CD14-positive monocyte (primary cell): ENCODE measurements around the gene PXMP4. TPM values are rescaled to one million over a fixed set of nuclear protein-coding genes. Genes with fewer than 3 reads are reported as not detected.

Source experiments
- DNase-seq, 3 donors: peaks; one replicate each; pipeline ENCODE4 v3.0.0-alpha.2; 2011 to 2022
- H2AFZ ChIP-seq: 2 replicates; pipeline ENCODE4 v1.6.0; 2012; ENCODE audit warnings: mild to moderate bottlenecking, low read depth, low read length, inconsistent platforms; ENCODE audit not compliant: insufficient read depth, poor library complexity, severe bottlenecking
- H3K27ac ChIP-seq, 2 donors: 1 replicate in 1 of 2; 2 replicates in 1 of 2; pipeline ENCODE4 v1.5.1; 2012 to 2013; ENCODE audit warnings: low read length in 2 of 2, control low read depth in 1 of 2, inconsistent platforms in 1 of 2, low read depth in 1 of 2, mild to moderate bottlenecking in 1 of 2
- H3K27me3 ChIP-seq, 2 donors: one replicate each; pipeline versions ENCODE4 v1.6.0 to v1.6.1; 2011 to 2013; ENCODE audit warnings: low read length in 2 of 2; ENCODE audit not compliant: control insufficient read depth in 2 of 2, insufficient read depth in 2 of 2
- H3K36me3 ChIP-seq, 2 donors: replicated peaks in 1 of 2; 1 replicate in 1 of 2; 2 replicates in 1 of 2; pipeline versions ENCODE4 v1.5.1 to v1.6.1; 2012 to 2013; ENCODE audit warnings: low read length in 2 of 2, control low read depth in 1 of 2, inconsistent platforms in 1 of 2, mild to moderate bottlenecking in 1 of 2; ENCODE audit not compliant: insufficient read depth in 2 of 2, control insufficient read depth in 1 of 2
- H3K4me1 ChIP-seq, 2 donors: 1 replicate in 1 of 2; 2 replicates in 1 of 2; pipeline versions ENCODE4 v1.5.1 to v1.6.1; 2012 to 2013; ENCODE audit warnings: low read length in 2 of 2, control low read depth in 1 of 2, inconsistent platforms in 1 of 2, mild to moderate bottlenecking in 1 of 2, moderate library complexity in 1 of 2; ENCODE audit not compliant: insufficient read depth in 2 of 2, control insufficient read depth in 1 of 2
- H3K4me2 ChIP-seq: replicated peaks from 2 replicates; pipeline ENCODE3; 2012; ENCODE audit warnings: low read length, moderate library complexity, mild to moderate bottlenecking; ENCODE audit not compliant: poor library complexity, severe bottlenecking; ENCODE audit errors: extremely low read depth
- H3K4me3 ChIP-seq, 3 experiments: fragments of 200-600 bp in 1 of 3; sonication (generic) in 1 of 3; replicated peaks in 1 of 3; 1 replicate in 2 of 3; 2 replicates in 1 of 3; pipeline ENCODE4 v1.5.1; 2011 to 2013; ENCODE audit warnings: low read length in 3 of 3, mild to moderate bottlenecking in 3 of 3, control low read depth in 2 of 3, low read depth in 2 of 3, inconsistent platforms in 1 of 3, moderate library complexity in 1 of 3
- H3K79me2 ChIP-seq: 2 replicates; pipeline ENCODE4 v1.6.0; 2012; ENCODE audit warnings: mild to moderate bottlenecking, control low read depth, inconsistent platforms, low read length, moderate library complexity; ENCODE audit not compliant: insufficient read depth
- H3K9ac ChIP-seq: 2 replicates; pipeline ENCODE4 v1.6.0; 2017; ENCODE audit warnings: low read length, mild to moderate bottlenecking; ENCODE audit not compliant: insufficient read depth, poor library complexity, severe bottlenecking
- H3K9me3 ChIP-seq, 2 donors: replicated peaks in 1 of 2; 1 replicate in 1 of 2; 2 replicates in 1 of 2; pipeline versions ENCODE4 v1.5.1 to v1.6.1; 2012 to 2013; ENCODE audit warnings: low read length in 2 of 2, control low read depth in 1 of 2; ENCODE audit not compliant: control insufficient read depth in 1 of 2, insufficient read depth in 1 of 2
- H4K20me1 ChIP-seq: 2 replicates; pipeline ENCODE4 v1.6.0; 2012; ENCODE audit warnings: mild to moderate bottlenecking, low read length, control low read depth, moderate library complexity; ENCODE audit not compliant: insufficient read depth
- H3K27ac Mint-ChIP-seq, 7 donors: one replicate each; pipeline ENCODE4 v1.8.0; 2020; ENCODE audit warnings: mild to moderate bottlenecking in 7 of 7, mixed read lengths in 7 of 7, moderate library complexity in 6 of 7, inconsistent platforms in 2 of 7
- H3K27me3 Mint-ChIP-seq, 3 donors: one replicate each; pipeline ENCODE4 v1.8.0; 2021 to 2022; ENCODE audit warnings: low read depth in 3 of 3, mild to moderate bottlenecking in 3 of 3, mixed read lengths in 3 of 3, moderate library complexity in 3 of 3, inconsistent platforms in 1 of 3
- H3K36me3 Mint-ChIP-seq, 2 donors: one replicate each; pipeline ENCODE4 v1.8.0; 2020; ENCODE audit warnings: mixed read lengths in 2 of 2, inconsistent platforms in 1 of 2, mild to moderate bottlenecking in 1 of 2
- H3K4me1 Mint-ChIP-seq: one replicate; pipeline ENCODE4 v1.8.0; 2020; ENCODE audit warnings: mild to moderate bottlenecking, mixed read lengths
- H3K4me3 Mint-ChIP-seq, 2 donors: one replicate each; pipeline ENCODE4 v1.8.0; 2020; ENCODE audit warnings: mild to moderate bottlenecking in 2 of 2, mixed read lengths in 2 of 2, moderate library complexity in 1 of 2
- H3K9me3 Mint-ChIP-seq, 7 donors: one replicate each; pipeline ENCODE4 v1.8.0; 2020 to 2022; ENCODE audit warnings: mixed read lengths in 7 of 7, mild to moderate bottlenecking in 6 of 7, moderate library complexity in 6 of 7, inconsistent platforms in 2 of 7
- CTCF ChIP-seq: fragments of 200-600 bp; IDR thresholded peaks from one replicate; pipeline ENCODE4 v1.8.0; 2022; ENCODE audit warnings: antibody characterized with exemption, mild to moderate bottlenecking
- WGBS: methylation state at CpG from one replicate; pipeline ENCODE4 v1.1.5; 2013; ENCODE audit warnings: missing lambda C conversion rate; ENCODE audit not compliant: insufficient coverage; 5-methylcytosine and 5-hydroxymethylcytosine counted together
- intact Hi-C, 2 donors: fragments of 100-400 bp; cut with micrococcal nuclease; formaldehyde crosslinking; loops; one replicate each; pipeline versions ENCODE4 v1.15.0 to v1.15.1; 2023
- polyA plus RNA-seq, 3 donors: library from polyadenylated mRNA; depleted of rRNA in 1 of 3; unstranded in 2 of 3; stranded (reverse) in 1 of 3; fragments of 300-500 nt in 2 of 3; fragments of >200 nt in 1 of 3; fragmentation: Illumina TruSeq in 2 of 3; gene quantifications; 1 replicate in 2 of 3; 2 replicates in 1 of 3; pipeline ENCODE4 v1.2.3, GENCODE V29; 2012 to 2021

PXMP4 gene
- polyA plus RNA-seq, 3 donors: 4.9 to 11.4 (median 9.0) TPM

GRCh38 chr20:33677991-33678702, 42.0 kb downstream of the PXMP4 start:
- Histone ChIP-seq H3K27ac (no peak overlapping the region), H4K20me1 (no peaks in the 10 kb centered on the region), H3K4me1 (peaks cover 14 to 18% of the 10 kb centered on the region in 2 donors), H2AFZ (no peak overlapping the region), H3K36me3 (no peaks in the 10 kb centered on the region), H3K9me3 (no peaks in the 10 kb centered on the region), H3K27me3 (no peaks in the 10 kb centered on the region), H3K4me3 (no peak overlapping the region), H3K4me2 (no peak overlapping the region), H3K9ac (no peak overlapping the region), H3K79me2 (peaks cover 25% of the 10 kb centered on the region)
- Mint-ChIP-seq H3K9me3 (no peaks in the 10 kb centered on the region), H3K36me3 (peaks cover 6 to 23% of the 10 kb centered on the region in 2 donors), H3K27me3 (peaks cover 0 to 5% (median 3%) of the 10 kb centered on the region in 3 donors), H3K4me1 (peaks cover 17% of the 10 kb centered on the region), H3K4me3 (no peak overlapping the region), H3K27ac (peak overlapping the region in 1 of 7 donors; percentile 47)
- no peak for DNase-seq
- WGBS: 96% methylated on average over 11 of the region's 15 CpGs
- intact Hi-C loops: no loop called here
- no peak for TF ChIP-seq CTCF

GRCh38 chr20:33676652-33677645, 43.2 kb downstream of the PXMP4 start:
- no peaks in the 10 kb centered on the region for H3K9me3 ChIP-seq
- 97% methylated on average over 25 of the region's 31 CpGs for WGBS
- no peak overlapping the region for H3K27ac ChIP-seq
- no peak overlapping the region for H2AFZ ChIP-seq
- Mint-ChIP-seq H3K4me1 (peaks cover 18% of the 10 kb centered on the region), H3K9me3 (no peaks in the 10 kb centered on the region), H3K27ac (no peak overlapping the region), H3K27me3 (peaks cover 2 to 9% (median 3%) of the 10 kb centered on the region in 3 donors), H3K36me3 (peaks cover 6 to 23% of the 10 kb centered on the region in 2 donors), H3K4me3 (no peak overlapping the region)
- no peaks in the 10 kb centered on the region for H3K36me3 ChIP-seq
- peaks cover 13% of the 10 kb centered on the region for H3K79me2 ChIP-seq
- H4K20me1 ChIP-seq: no peaks in the 10 kb centered on the region
- DNase-seq: no peak
- intact Hi-C loops: no loop called here
- TF ChIP-seq CTCF: no peak
- H3K27me3 ChIP-seq: no peaks in the 10 kb centered on the region
- no peak overlapping the region for H3K4me3 ChIP-seq
- H3K4me2 ChIP-seq: no peak overlapping the region
- peaks cover 14 to 19% of the 10 kb centered on the region in 2 donors for H3K4me1 ChIP-seq
- no peak overlapping the region for H3K9ac ChIP-seq
